ENCODE results near the gene TCEAL6. TPM values are rescaled to one million over a fixed set of nuclear protein-coding genes. Genes with fewer than 3 reads are reported as not detected.
"Not testable (repeated sequence)": the region's sequence is repeated elsewhere in the genome, so short reads cannot be mapped to it uniquely, and the experiment has no call there.

TCEAL6 gene
- total RNA-seq (not detected), polyA plus RNA-seq (not detected)

- H3K36me3 ChIP-seq (ENCODE audit: control insufficient read depth in 4 of 4, insufficient read depth in 3 of 4, low read depth in 1 of 4, low read length in 3 of 4); H3K4me1 ChIP-seq (ENCODE audit: control insufficient read depth in 4 of 4, insufficient read depth in 4 of 4, low read length in 3 of 4); H3K27ac ChIP-seq (ENCODE audit: low read depth in 1 of 2, low read length in 2 of 2); H3K9ac ChIP-seq (ENCODE audit: low read depth in 1 of 2, low read length in 2 of 2); H3K4me3 ChIP-seq (ENCODE audit: low read depth in 1 of 3, low read length in 3 of 3); H3K27me3 ChIP-seq (ENCODE audit: control insufficient read depth in 4 of 4, insufficient read depth in 4 of 4, low read length in 3 of 4); H3K9me3 ChIP-seq (ENCODE audit: control insufficient read depth in 4 of 4, low read length in 3 of 4); DNase-seq (ENCODE audit: low spot score): not testable (repeated sequence)
- WGBS: 8% methylated on average over 26 of the region's 31 CpGs
Observed at GRCh38 chrX:102142274-102142673, at the start of gene TCEAL6. Gene TCEAL6 (minus strand): TSS chrX:102142481.

GRCh38 chrX:102185967-102186720 lies 43.9 kb upstream of the TCEAL6 start:
- Histone ChIP-seq H3K9ac (ENCODE audit: low read depth in 1 of 2, low read length in 2 of 2) (no peak overlapping the region), H3K4me3 (ENCODE audit: low read depth in 1 of 3, low read length in 3 of 3) (no peak overlapping the region), H3K9me3 (ENCODE audit: control insufficient read depth in 4 of 4, low read length in 3 of 4) (peaks cover 0 to 5% (median 1%) of the 10 kb centered on the region in 4 donors), H3K36me3 (ENCODE audit: control insufficient read depth in 4 of 4, insufficient read depth in 3 of 4, low read depth in 1 of 4, low read length in 3 of 4) (no peaks in the 10 kb centered on the region), H3K27me3 (ENCODE audit: control insufficient read depth in 4 of 4, insufficient read depth in 4 of 4, low read length in 3 of 4) (no peaks in the 10 kb centered on the region), H3K4me1 (ENCODE audit: control insufficient read depth in 4 of 4, insufficient read depth in 4 of 4, low read length in 3 of 4) (no peaks in the 10 kb centered on the region), H3K27ac (ENCODE audit: low read depth in 1 of 2, low read length in 2 of 2) (no peak overlapping the region)
- no peak for TF ChIP-seq SP1 (IDR thresholded peaks at IDR 0.05)
- no peak for TF ChIP-seq ATF3 (IDR thresholded peaks at IDR 0.05)
- TF ChIP-seq ZBTB33 (IDR thresholded peaks at IDR 0.05): no peak
- no peak for TF ChIP-seq HNF4G (IDR thresholded peaks at IDR 0.05)
- no peak for TF ChIP-seq TAF1 (conservative IDR thresholded peaks at IDR 0.05)
- no peak for TF ChIP-seq RXRA (IDR thresholded peaks at IDR 0.05)
- no peak for TF ChIP-seq HNF4A (conservative IDR thresholded peaks at IDR 0.05)
- TF ChIP-seq MAX (IDR thresholded peaks at IDR 0.05): no peak
- no peak for TF ChIP-seq NR2F2 (IDR thresholded peaks at IDR 0.05)
- no peak for TF ChIP-seq GABPA (IDR thresholded peaks at IDR 0.05 in 1 of 2, conservative IDR thresholded peaks at IDR 0.05 in 1 of 2)
- TF ChIP-seq FOXA2 (IDR thresholded peaks at IDR 0.05): no peak
- no peak for TF ChIP-seq REST (IDR thresholded peaks at IDR 0.05)
- TF ChIP-seq CTCF (IDR thresholded peaks at IDR 0.05; ENCODE audit: low read depth, low read length, missing input control): no peak
- no peak for TF ChIP-seq FOXA1 (IDR thresholded peaks at IDR 0.05)
- TF ChIP-seq JUND (IDR thresholded peaks at IDR 0.05): no peak
- no peak for TF ChIP-seq RAD21 (IDR thresholded peaks at IDR 0.05)
- no peak for TF ChIP-seq EGR1 (IDR thresholded peaks at IDR 0.05; ENCODE audit: low read depth in 2 of 2)
- no peak for TF ChIP-seq YY1 (IDR thresholded peaks at IDR 0.05)
- WGBS: 80% methylated on average over 7 of the region's 7 CpGs
- DNase-seq (ENCODE audit: low spot score): no peak
